Measurements from ENCODE around the gene CCDC15.

Gene CCDC15

GRCh38 chr11:124953753-124954589 lies at the start of gene CCDC15:
CCDC15 (plus strand) TSS chr11:124954202; CDS start chr11:124954733, 531 bp downstream.
- no peak within 1 kb of the TSS for H3K4me3 Mint-ChIP-seq
- no peak within 1 kb of the TSS for H3K27ac Mint-ChIP-seq (ENCODE audit: low read depth)
- peak; percentile 95 for ATAC-seq (replicated peaks; ENCODE audit: extremely low read depth, poor library complexity, severe bottlenecking)
- no peaks in the 10 kb centered on the region for H3K4me1 Mint-ChIP-seq
- no peaks in the 10 kb centered on the region for H3K27me3 Mint-ChIP-seq
- no peaks in the 10 kb centered on the region for H3K36me3 Mint-ChIP-seq (ENCODE audit: insufficient read depth)
- H3K9me3 Mint-ChIP-seq = no peaks in the 10 kb centered on the region
- peak; percentile 88 for DNase-seq (ENCODE audit: low spot score in 2 of 2)

DNA sequence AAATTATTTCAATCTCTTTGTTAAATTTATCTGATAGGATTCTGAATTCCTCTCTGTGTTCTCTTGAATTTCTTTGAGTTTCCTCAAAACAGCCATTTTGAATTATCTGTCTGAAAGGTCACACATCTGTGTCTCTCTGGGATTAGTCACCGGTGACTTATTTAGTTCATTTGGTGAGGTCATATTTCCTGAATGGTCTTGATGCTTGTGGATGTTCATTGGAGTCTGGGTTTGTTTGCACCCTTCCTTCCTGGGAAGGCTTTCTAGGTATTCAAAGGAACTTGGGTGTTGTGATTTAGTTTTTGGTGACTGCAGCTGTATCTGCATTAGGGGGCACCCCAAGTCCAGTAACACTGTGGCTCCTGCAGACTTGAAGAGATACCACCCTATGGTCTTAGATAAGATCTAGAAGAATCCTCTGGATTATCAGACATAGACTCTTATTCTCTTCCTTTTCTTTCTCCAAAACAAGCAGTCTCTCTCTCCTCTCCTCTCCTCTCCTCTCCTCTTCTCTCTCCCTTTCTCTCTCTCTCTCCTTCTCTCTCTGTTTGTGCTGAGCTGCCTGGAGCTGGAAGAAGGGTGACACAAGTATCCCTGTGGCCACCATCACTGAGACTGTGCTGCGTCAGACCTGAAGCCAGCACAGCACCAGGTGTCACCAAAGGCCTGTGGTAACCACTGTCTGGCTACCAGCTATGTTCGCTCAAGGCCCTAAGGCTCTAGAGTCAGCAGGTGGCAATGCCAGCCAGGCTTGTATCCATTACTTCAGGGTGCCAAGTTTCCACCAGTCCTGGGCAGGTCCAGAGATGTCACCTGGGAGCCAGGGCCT lies 38.2 kb upstream of the CCDC15 start:
- Mint-ChIP-seq H3K27ac (ENCODE audit: low read depth) (no peak overlapping the region), H3K36me3 (ENCODE audit: insufficient read depth) (no peaks in the 10 kb centered on the region), H3K4me1 (no peaks in the 10 kb centered on the region), H3K9me3 (no peaks in the 10 kb centered on the region), H3K4me3 (no peak overlapping the region), H3K27me3 (peaks cover 12% of the 10 kb centered on the region)
- ATAC-seq (replicated peaks; ENCODE audit: extremely low read depth, poor library complexity, severe bottlenecking) = no peak
- no peak for DNase-seq (ENCODE audit: low spot score in 2 of 2)

DNA sequence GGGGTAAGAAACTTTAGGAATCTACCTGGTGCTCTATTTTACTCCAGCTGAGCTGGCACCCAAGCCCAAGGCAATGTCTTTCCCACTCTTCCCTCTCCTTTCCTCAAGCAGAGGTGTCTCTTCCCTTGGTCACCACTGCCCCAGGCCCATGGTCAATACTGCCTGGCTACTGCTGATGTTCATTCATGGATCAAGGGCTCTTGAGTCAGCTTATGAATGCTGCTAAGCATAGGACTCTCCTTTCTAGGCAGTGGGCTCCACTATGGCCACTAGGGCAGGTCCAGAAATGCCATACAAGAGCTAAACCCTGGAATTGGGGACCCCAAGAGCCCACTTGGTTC lies 37.7 kb upstream of the CCDC15 start:
- DNase-seq (ENCODE audit: low spot score in 2 of 2) (no peak), ATAC-seq (replicated peaks; ENCODE audit: extremely low read depth, poor library complexity, severe bottlenecking) (no peak)
- Mint-ChIP-seq H3K4me1 (no peaks in the 10 kb centered on the region), H3K27me3 (peaks cover 11% of the 10 kb centered on the region), H3K27ac (ENCODE audit: low read depth) (no peak overlapping the region), H3K4me3 (no peak overlapping the region), H3K36me3 (ENCODE audit: insufficient read depth) (no peaks in the 10 kb centered on the region), H3K9me3 (no peaks in the 10 kb centered on the region)

- no peaks in the 10 kb centered on the region for H3K9me3 Mint-ChIP-seq
- DNase-seq (ENCODE audit: low spot score in 2 of 2) = no peak
- H3K4me1 Mint-ChIP-seq = no peaks in the 10 kb centered on the region
- no peaks in the 10 kb centered on the region for H3K36me3 Mint-ChIP-seq (ENCODE audit: insufficient read depth)
- H3K27ac Mint-ChIP-seq (ENCODE audit: low read depth) = no peak overlapping the region
- ATAC-seq (replicated peaks; ENCODE audit: extremely low read depth, poor library complexity, severe bottlenecking) = no peak
- H3K4me3 Mint-ChIP-seq = no peak overlapping the region
- peaks cover 3% of the 10 kb centered on the region for H3K27me3 Mint-ChIP-seq
Observed at GRCh38 chr11:124917115-124917637, 36.8 kb upstream of the CCDC15 start.

GRCh38 chr11:124918950-124919349 lies 35.1 kb upstream of the CCDC15 start, which contains the start of gene HEPN1:
HEPN1 (plus strand) TSS chr11:124919250.
- DNase-seq (ENCODE audit: low spot score in 2 of 2) (no peak), ATAC-seq (replicated peaks; ENCODE audit: extremely low read depth, poor library complexity, severe bottlenecking) (no peak)
- Mint-ChIP-seq H3K9me3 (no peaks in the 10 kb centered on the region), H3K4me3 (no peak within 1 kb of the TSS), H3K4me1 (peaks cover 10% of the 10 kb centered on the region), H3K27me3 (no peaks in the 10 kb centered on the region), H3K36me3 (ENCODE audit: insufficient read depth) (peaks cover 3% of the 10 kb centered on the region), H3K27ac (ENCODE audit: low read depth) (no peak within 1 kb of the TSS)

DNA sequence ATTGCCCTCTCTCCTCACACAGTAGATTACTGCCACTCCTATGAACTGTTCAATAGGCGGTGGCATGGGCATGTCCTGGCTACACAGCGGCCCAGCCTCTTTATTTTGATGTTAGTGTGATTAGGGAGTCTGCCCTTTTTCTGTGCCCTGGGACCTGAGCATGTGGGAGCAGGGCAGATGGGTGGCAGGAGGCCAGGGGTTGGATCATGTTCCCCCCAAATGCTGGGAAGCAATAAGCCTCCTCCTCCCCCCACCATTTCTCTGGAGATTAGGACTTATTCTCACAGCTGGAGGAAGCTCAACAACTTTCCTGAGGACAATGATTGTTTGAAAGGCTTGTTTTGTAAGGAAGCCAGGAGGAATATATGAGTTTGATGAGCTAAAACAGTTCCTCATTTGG lies 34.1 kb upstream of the CCDC15 start:
- Mint-ChIP-seq H3K9me3 (no peaks in the 10 kb centered on the region), H3K27me3 (no peaks in the 10 kb centered on the region), H3K36me3 (ENCODE audit: insufficient read depth) (peaks cover 3% of the 10 kb centered on the region), H3K27ac (ENCODE audit: low read depth) (no peak overlapping the region), H3K4me3 (no peak overlapping the region), H3K4me1 (peaks cover 10% of the 10 kb centered on the region)
- DNase-seq (ENCODE audit: low spot score in 2 of 2) = no peak
- no peak for ATAC-seq (replicated peaks; ENCODE audit: extremely low read depth, poor library complexity, severe bottlenecking)

GRCh38 chr11:124920356-124920755 lies 33.6 kb upstream of the CCDC15 start:
- DNase-seq (ENCODE audit: low spot score in 2 of 2) (no peak), ATAC-seq (replicated peaks; ENCODE audit: extremely low read depth, poor library complexity, severe bottlenecking) (no peak)
- Mint-ChIP-seq H3K4me1 (peaks cover 10% of the 10 kb centered on the region), H3K9me3 (no peaks in the 10 kb centered on the region), H3K36me3 (ENCODE audit: insufficient read depth) (peaks cover 3% of the 10 kb centered on the region), H3K27ac (ENCODE audit: low read depth) (no peak overlapping the region), H3K27me3 (no peaks in the 10 kb centered on the region), H3K4me3 (peak overlapping the region; percentile 58)

DNA sequence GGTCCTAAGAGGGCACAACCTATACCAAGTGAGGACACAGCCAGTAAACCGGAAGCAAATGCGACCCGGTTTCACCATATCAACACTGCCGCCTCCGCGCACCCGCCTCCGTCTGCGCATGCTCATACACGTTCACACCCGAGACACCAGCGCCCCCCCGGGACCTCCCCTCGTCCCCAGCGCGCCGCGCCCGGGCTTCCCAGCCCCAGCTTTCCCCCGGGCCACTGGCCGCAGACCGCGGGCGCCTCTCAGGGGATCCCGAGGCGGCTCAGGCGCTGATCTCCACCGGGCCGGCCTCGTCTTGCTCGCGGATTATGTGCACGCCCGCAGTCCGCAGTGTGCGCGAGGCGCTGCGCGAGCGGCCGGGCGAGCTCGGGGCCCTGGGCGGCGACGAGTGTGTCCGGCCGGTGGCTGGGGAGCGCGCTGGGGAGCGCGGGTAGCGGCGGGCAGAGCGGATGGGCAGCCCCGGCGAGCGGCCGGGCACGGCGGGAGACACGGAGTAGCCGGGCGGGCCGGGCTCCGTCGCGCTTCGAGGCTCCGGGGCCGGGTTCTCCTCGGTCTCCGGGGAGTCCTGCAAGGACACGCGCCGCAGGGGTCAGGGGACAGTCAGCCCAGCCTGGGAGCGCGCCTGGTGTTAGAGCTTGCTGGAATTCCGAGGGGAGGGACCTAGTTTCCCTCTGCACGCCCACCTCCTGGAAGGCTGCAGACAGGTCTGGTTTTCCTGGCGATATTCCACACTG lies 33.0 kb upstream of the CCDC15 start:
- Mint-ChIP-seq H3K9me3 (no peaks in the 10 kb centered on the region), H3K36me3 (ENCODE audit: insufficient read depth) (peaks cover 3% of the 10 kb centered on the region), H3K4me3 (peak overlapping the region; percentile 58), H3K4me1 (peaks cover 10% of the 10 kb centered on the region), H3K27ac (ENCODE audit: low read depth) (no peak overlapping the region), H3K27me3 (no peaks in the 10 kb centered on the region)
- ATAC-seq (replicated peaks; ENCODE audit: extremely low read depth, poor library complexity, severe bottlenecking) = peak; percentile 83
- DNase-seq (ENCODE audit: low spot score in 2 of 2) = peak; percentile 50 to 64

- H3K4me3 Mint-ChIP-seq = no peak overlapping the region
- peaks cover 10% of the 10 kb centered on the region for H3K4me1 Mint-ChIP-seq
- no peak overlapping the region for H3K27ac Mint-ChIP-seq (ENCODE audit: low read depth)
- no peaks in the 10 kb centered on the region for H3K9me3 Mint-ChIP-seq
- ATAC-seq (replicated peaks; ENCODE audit: extremely low read depth, poor library complexity, severe bottlenecking) = no peak
- no peaks in the 10 kb centered on the region for H3K27me3 Mint-ChIP-seq
- no peak for DNase-seq (ENCODE audit: low spot score in 2 of 2)
- H3K36me3 Mint-ChIP-seq (ENCODE audit: insufficient read depth) = peaks cover 3% of the 10 kb centered on the region
Observed at GRCh38 chr11:124922831-124923230, 31.2 kb upstream of the CCDC15 start.

- Mint-ChIP-seq H3K4me1 (peaks cover 10% of the 10 kb centered on the region), H3K4me3 (no peak overlapping the region), H3K27ac (ENCODE audit: low read depth) (no peak overlapping the region), H3K36me3 (ENCODE audit: insufficient read depth) (peaks cover 3% of the 10 kb centered on the region), H3K27me3 (no peaks in the 10 kb centered on the region), H3K9me3 (no peaks in the 10 kb centered on the region)
- DNase-seq (ENCODE audit: low spot score in 2 of 2) (no peak), ATAC-seq (replicated peaks; ENCODE audit: extremely low read depth, poor library complexity, severe bottlenecking) (no peak)
Observed at GRCh38 chr11:124923296-124923695, 30.7 kb upstream of the CCDC15 start.

GRCh38 chr11:124928942-124929665 lies 24.9 kb upstream of the CCDC15 start:
- Mint-ChIP-seq H3K27me3 (no peaks in the 10 kb centered on the region), H3K9me3 (no peaks in the 10 kb centered on the region), H3K4me3 (no peak overlapping the region), H3K27ac (ENCODE audit: low read depth) (no peak overlapping the region), H3K4me1 (peaks cover 4% of the 10 kb centered on the region), H3K36me3 (ENCODE audit: insufficient read depth) (no peaks in the 10 kb centered on the region)
- ATAC-seq (replicated peaks; ENCODE audit: extremely low read depth, poor library complexity, severe bottlenecking) (no peak), DNase-seq (ENCODE audit: low spot score in 2 of 2) (no peak)

DNA sequence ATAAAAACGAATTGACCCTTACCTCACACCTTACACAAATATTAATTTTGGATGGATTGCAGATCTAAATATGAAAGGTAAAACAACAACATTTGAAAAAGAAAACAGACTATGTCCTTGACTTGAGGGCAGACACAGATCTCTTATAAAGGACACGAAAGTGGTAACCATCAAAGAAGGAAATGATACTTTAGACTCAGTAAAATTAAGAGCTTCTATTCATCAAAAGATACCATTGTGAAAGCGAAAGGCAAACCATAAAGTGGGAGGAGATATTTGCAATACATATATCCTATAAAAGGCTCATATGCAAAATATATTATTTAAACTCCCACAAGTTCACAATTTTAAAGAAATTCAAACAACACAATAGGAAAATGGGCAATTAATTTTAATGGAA lies 23.2 kb upstream of the CCDC15 start:
- DNase-seq (ENCODE audit: low spot score in 2 of 2) (no peak), ATAC-seq (replicated peaks; ENCODE audit: extremely low read depth, poor library complexity, severe bottlenecking) (no peak)
- no peaks in the 10 kb centered on the region for H3K36me3 Mint-ChIP-seq (ENCODE audit: insufficient read depth)
- H3K4me1 Mint-ChIP-seq = peaks cover 4% of the 10 kb centered on the region
- no peaks in the 10 kb centered on the region for H3K27me3 Mint-ChIP-seq
- no peaks in the 10 kb centered on the region for H3K9me3 Mint-ChIP-seq
- H3K27ac Mint-ChIP-seq (ENCODE audit: low read depth) = no peak overlapping the region
- no peak overlapping the region for H3K4me3 Mint-ChIP-seq
